ENCODE data around the gene EPHA2.

- TF ChIP-seq, protein P1, sequence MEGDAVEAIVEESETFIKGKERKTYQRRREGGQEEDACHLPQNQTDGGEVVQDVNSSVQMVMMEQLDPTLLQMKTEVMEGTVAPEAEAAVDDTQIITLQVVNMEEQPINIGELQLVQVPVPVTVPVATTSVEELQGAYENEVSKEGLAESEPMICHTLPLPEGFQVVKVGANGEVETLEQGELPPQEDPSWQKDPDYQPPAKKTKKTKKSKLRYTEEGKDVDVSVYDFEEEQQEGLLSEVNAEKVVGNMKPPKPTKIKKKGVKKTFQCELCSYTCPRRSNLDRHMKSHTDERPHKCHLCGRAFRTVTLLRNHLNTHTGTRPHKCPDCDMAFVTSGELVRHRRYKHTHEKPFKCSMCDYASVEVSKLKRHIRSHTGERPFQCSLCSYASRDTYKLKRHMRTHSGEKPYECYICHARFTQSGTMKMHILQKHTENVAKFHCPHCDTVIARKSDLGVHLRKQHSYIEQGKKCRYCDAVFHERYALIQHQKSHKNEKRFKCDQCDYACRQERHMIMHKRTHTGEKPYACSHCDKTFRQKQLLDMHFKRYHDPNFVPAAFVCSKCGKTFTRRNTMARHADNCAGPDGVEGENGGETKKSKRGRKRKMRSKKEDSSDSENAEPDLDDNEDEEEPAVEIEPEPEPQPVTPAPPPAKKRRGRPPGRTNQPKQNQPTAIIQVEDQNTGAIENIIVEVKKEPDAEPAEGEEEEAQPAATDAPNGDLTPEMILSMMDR (IDR thresholded peaks at IDR 0.05): no peak
- TF ChIP-seq POLR2A (IDR thresholded peaks at IDR 0.05): no peak
Measured at GRCh38 chr1:16085522-16085921, 70.3 kb downstream of the EPHA2 start.

Measured in body of pancreas (tissue), 4 donors.